ENCODE results near the gene PLCH1. TPM values are rescaled to one million over a fixed set of nuclear protein-coding genes. Genes with fewer than 3 reads are reported as not detected.

PLCH1 gene
- total RNA-seq, 2 experiments from 2014 or later = 0.03 to 0.20 TPM

GRCh38 chr3:155495387-155495786, 249.5 kb downstream of the PLCH1 start:
- Histone ChIP-seq H3K27ac (ENCODE audit: low read depth in 1 of 2, low read length in 2 of 2) (no peak overlapping the region), H3K36me3 (ENCODE audit: insufficient read depth, low read length) (no peaks in the 10 kb centered on the region), H3K4me1 (ENCODE audit: insufficient read depth, low read length) (no peaks in the 10 kb centered on the region), H3K4me3 (ENCODE audit: low read length) (no peak overlapping the region), H3K27me3 (ENCODE audit: control insufficient read depth in 1 of 2, insufficient read depth in 2 of 2, low read length in 2 of 2) (no peaks in the 10 kb centered on the region), H3K9me3 (ENCODE audit: control insufficient read depth in 1 of 2, insufficient read depth in 1 of 2, low read length in 2 of 2) (no peaks in the 10 kb centered on the region)
- Mint-ChIP-seq H3K9me3 (no peaks in the 10 kb centered on the region), H3K4me3 (no peak overlapping the region), H3K27me3 (no peaks in the 10 kb centered on the region), H3K4me1 (ENCODE audit: low read depth) (peaks cover 10% of the 10 kb centered on the region), H3K27ac (no peak overlapping the region), H3K36me3 (ENCODE audit: low read depth) (no peaks in the 10 kb centered on the region)
- ATAC-seq (ENCODE audit: poor library complexity) (no peak), DNase-seq (no peak)
- CTCF ChIA-PET = no interaction called here
- POLR2A ChIA-PET = no interaction called here
- intact Hi-C loops (cut with DNase I, micrococcal nuclease) = no loop called here
- TF ChIP-seq CTCF (IDR thresholded peaks at IDR 0.05) = no peak

GRCh38 chr3:155494332-155494731, 250.5 kb downstream of the PLCH1 start:
- CTCF ChIA-PET = no interaction called here

GRCh38 chr3:155492841-155493240, 252.0 kb downstream of the PLCH1 start:
- no peak for DNase-seq
- Histone ChIP-seq H3K4me3 (ENCODE audit: low read length) (no peak overlapping the region), H3K4me1 (ENCODE audit: insufficient read depth, low read length) (no peaks in the 10 kb centered on the region), H3K9me3 (ENCODE audit: control insufficient read depth in 1 of 2, insufficient read depth in 1 of 2, low read length in 2 of 2) (no peaks in the 10 kb centered on the region), H3K36me3 (ENCODE audit: insufficient read depth, low read length) (no peaks in the 10 kb centered on the region), H3K27me3 (ENCODE audit: control insufficient read depth in 1 of 2, insufficient read depth in 2 of 2, low read length in 2 of 2) (no peaks in the 10 kb centered on the region), H3K27ac (ENCODE audit: low read depth in 1 of 2, low read length in 2 of 2) (no peak overlapping the region)
- CTCF ChIA-PET = no interaction called here
- intact Hi-C loops (cut with DNase I, micrococcal nuclease) = no loop called here
- H3K27ac Mint-ChIP-seq = no peak overlapping the region
- peaks cover 10% of the 10 kb centered on the region for H3K4me1 Mint-ChIP-seq (ENCODE audit: low read depth)
- no peaks in the 10 kb centered on the region for H3K36me3 Mint-ChIP-seq (ENCODE audit: low read depth)
- ATAC-seq (ENCODE audit: poor library complexity) = no peak
- H3K4me3 Mint-ChIP-seq = no peak overlapping the region
- no peaks in the 10 kb centered on the region for H3K9me3 Mint-ChIP-seq
- TF ChIP-seq CTCF (IDR thresholded peaks at IDR 0.05) = no peak
- H3K27me3 Mint-ChIP-seq = no peaks in the 10 kb centered on the region
- POLR2A ChIA-PET = no interaction called here

More at GRCh38 chr3:155494332-155494731, 250.5 kb downstream of the PLCH1 start:
- ATAC-seq (ENCODE audit: poor library complexity) (no peak), DNase-seq (no peak)
- no peak overlapping the region for H3K4me3 Mint-ChIP-seq
- Histone ChIP-seq H3K9me3 (ENCODE audit: control insufficient read depth in 1 of 2, insufficient read depth in 1 of 2, low read length in 2 of 2) (no peaks in the 10 kb centered on the region), H3K4me3 (ENCODE audit: low read length) (no peak overlapping the region), H3K27me3 (ENCODE audit: control insufficient read depth in 1 of 2, insufficient read depth in 2 of 2, low read length in 2 of 2) (no peaks in the 10 kb centered on the region), H3K27ac (ENCODE audit: low read depth in 1 of 2, low read length in 2 of 2) (no peak overlapping the region), H3K4me1 (ENCODE audit: insufficient read depth, low read length) (no peaks in the 10 kb centered on the region), H3K36me3 (ENCODE audit: insufficient read depth, low read length) (no peaks in the 10 kb centered on the region)
- H3K27ac Mint-ChIP-seq = no peak overlapping the region
- no peak for TF ChIP-seq CTCF (IDR thresholded peaks at IDR 0.05)
- no peaks in the 10 kb centered on the region for H3K9me3 Mint-ChIP-seq
- no peaks in the 10 kb centered on the region for H3K36me3 Mint-ChIP-seq (ENCODE audit: low read depth)
- POLR2A ChIA-PET = no interaction called here
- intact Hi-C loops (cut with DNase I, micrococcal nuclease) = no loop called here
- no peaks in the 10 kb centered on the region for H3K27me3 Mint-ChIP-seq
- H3K4me1 Mint-ChIP-seq (ENCODE audit: low read depth) = peaks cover 10% of the 10 kb centered on the region

All from CD4-positive, alpha-beta T cell (primary cell).